K562 (cell line): ENCODE measurements around the gene TTYH2. TPM values are rescaled to one million over a fixed set of nuclear protein-coding genes. Genes with fewer than 3 reads are reported as not detected.

Experiments
- ATAC-seq: fragments of 200-7000 bp; cut with Tn5 transposase; 3 replicates; pipeline ENCODE4 v1.9.1; 2020; ENCODE audit warnings: moderate library complexity
- BruUV-seq: library from RNA; stranded (reverse); fragments of 400-500 nt; replicated peaks from 2 replicates; lab custom pipeline; 2021; lab: Mats Ljungman, UMichigan
- CTCF ChIA-PET: fragments of 300-600 bp; formaldehyde crosslinking; extraction: SDS; loops from one replicate; lab custom pipeline; 2021; ENCODE audit warnings: low intra/inter-chr PET ratio; lab: Yijun Ruan, JAX
- POLR2A ChIA-PET: fragments of 300-600, 350-650 bp; sonication (Branson Sonifier 250); formaldehyde crosslinking; extraction: SDS; loops from one replicate; lab custom pipeline; 2021; ENCODE audit warnings: antibody characterized with exemption, inconsistent platforms; lab: Yijun Ruan, JAX
- DNase-seq, 4 experiments: peaks; one replicate each; pipeline versions ENCODE4 v3.0.0 to v3.0.0-alpha.2; 2011 to 2018; ENCODE audit warnings: low spot score in 3 of 4, mixed read lengths in 3 of 4; ENCODE audit errors: extremely low read depth in 1 of 4
- FAIRE-seq: peaks from 2 replicates; lab custom pipeline; 2011; peaks lifted over from hg19 to GRCh38; lab: Jason Lieb, UNC
- H2AFZ ChIP-seq: 2 replicates; pipeline ENCODE4 v1.6.0; 2011; ENCODE audit warnings: low read depth, low read length, control low read depth, inconsistent platforms
- H3K27ac ChIP-seq: fragments of 200-600 bp; 3 replicates; pipeline ENCODE4 v1.8.0; 2011; ENCODE audit warnings: low read depth, mild to moderate bottlenecking, control low read depth, inconsistent platforms, low read length, moderate library complexity, mixed read lengths; ENCODE audit errors: extremely low read depth
- H3K27me3 ChIP-seq, 2 experiments: fragments of 300-600 bp in 1 of 2; 2 replicates in 1 of 2; 3 replicates in 1 of 2; pipeline versions ENCODE4 v1.6.0 to v1.8.0; 2011; ENCODE audit warnings: inconsistent platforms in 2 of 2, low read length in 2 of 2, mild to moderate bottlenecking in 1 of 2, mixed read lengths in 1 of 2, moderate library complexity in 1 of 2; ENCODE audit not compliant: control insufficient read depth in 2 of 2, insufficient read depth in 2 of 2
- H3K36me3 ChIP-seq: fragments of 300-600 bp; 3 replicates; pipeline ENCODE4 v1.8.0; 2011; ENCODE audit warnings: mild to moderate bottlenecking, low read length, inconsistent platforms; ENCODE audit not compliant: control insufficient read depth, insufficient read depth
- H3K4me1 ChIP-seq, 2 experiments: fragments of 200-600 bp in 1 of 2; replicated peaks in 1 of 2; 2 replicates in 1 of 2; 3 replicates in 1 of 2; pipeline versions ENCODE4 v1.5.1 to v1.8.0; 2011; ENCODE audit warnings: inconsistent platforms in 2 of 2, low read length in 2 of 2, mild to moderate bottlenecking in 1 of 2, mixed read lengths in 1 of 2, moderate library complexity in 1 of 2; ENCODE audit not compliant: control insufficient read depth in 2 of 2, insufficient read depth in 2 of 2
- H3K4me2 ChIP-seq: 2 replicates; pipeline ENCODE4 v1.6.1; 2011; ENCODE audit warnings: low read length, control low read depth, inconsistent platforms, mixed read lengths; ENCODE audit not compliant: insufficient read depth
- H3K4me3 ChIP-seq: fragments of 200-600 bp; sonication (generic), shearing (Covaris generic); 2 replicates; pipeline ENCODE4 v1.5.1; 2016; ENCODE audit warnings: control low read depth, inconsistent platforms
- H3K79me2 ChIP-seq: fragments of 200-600 bp; 3 replicates; pipeline ENCODE4 v1.8.0; 2011; ENCODE audit warnings: low read length, inconsistent platforms; ENCODE audit not compliant: control insufficient read depth, insufficient read depth
- H3K9ac ChIP-seq, 2 experiments: 2 replicates each; pipeline versions ENCODE4 v1.6.0 to v1.6.1; 2011; ENCODE audit warnings: low read depth in 2 of 2, low read length in 2 of 2, control low read depth in 1 of 2, inconsistent platforms in 1 of 2, mild to moderate bottlenecking in 1 of 2, mixed read lengths in 1 of 2; ENCODE audit not compliant: insufficient read depth in 1 of 2
- H3K9me1 ChIP-seq: one replicate; pipeline ENCODE4 v1.6.0; 2011; ENCODE audit warnings: inconsistent platforms, mild to moderate bottlenecking, low read length, moderate library complexity; ENCODE audit not compliant: control insufficient read depth, insufficient read depth
- H3K9me3 ChIP-seq: replicated peaks from 2 replicates; pipeline ENCODE4 v1.5.1; 2011; ENCODE audit warnings: low read depth, low read length, inconsistent platforms; ENCODE audit not compliant: control insufficient read depth, insufficient read depth
- H4K20me1 ChIP-seq: replicated peaks from 2 replicates; pipeline ENCODE4 v1.6.1; 2011; ENCODE audit warnings: low read length, inconsistent platforms, mixed read lengths; ENCODE audit not compliant: control insufficient read depth, insufficient read depth
- GMEB1 ChIP-seq: fragments of 250-450 bp; sonication (Bioruptor Pico); IDR thresholded peaks from 2 replicates; pipeline ENCODE4 v1.4.0; 2020; ENCODE audit warnings: mild to moderate bottlenecking
- MAZ ChIP-seq, 2 experiments: fragments of 450-650 bp in 1 of 2; sonication (generic) in 1 of 2; formaldehyde crosslinking; IDR thresholded peaks in 1 of 2; conservative IDR thresholded peaks in 1 of 2; 2 replicates each; pipeline versions ENCODE4 v1.4.0 to v1.5.0; 2020; ENCODE audit warnings: mild to moderate bottlenecking in 1 of 2, missing genetic modification reagents in 1 of 2
- SMARCE1 ChIP-seq: fragments of 450-650 bp; IDR thresholded peaks from 2 replicates; pipeline ENCODE4 v1.7.1; 2016; ENCODE audit warnings: mild to moderate bottlenecking
- SREBF2 ChIP-seq: sonication (generic); formaldehyde crosslinking; IDR thresholded peaks from 2 replicates; pipeline ENCODE4 v1.4.0; 2020; ENCODE audit warnings: mild to moderate bottlenecking, missing genetic modification reagents
- ZNF263 ChIP-seq: sonication (generic); formaldehyde crosslinking; IDR thresholded peaks from 2 replicates; pipeline ENCODE4 v1.8.0; 2022; ENCODE audit warnings: mild to moderate bottlenecking, missing genetic modification reagents, borderline replicate concordance
- ZNF384 ChIP-seq: IDR thresholded peaks from 2 replicates; pipeline ENCODE4 v1.6.1; 2012; ENCODE audit warnings: low read depth, low read length, improper control_type of control experiment
- WGBS: fragments of 100-300 bp; shearing (Covaris generic); methylation state at CpG from one replicate; pipeline ENCODE4 v1.1.6; 2016; ENCODE audit warnings: low coverage, mixed read lengths; ENCODE audit not compliant: insufficient coverage; ENCODE audit errors: missing lambda C conversion rate; 5-methylcytosine and 5-hydroxymethylcytosine counted together
- in situ Hi-C: fragments of 300-500 bp; cut with MboI; formaldehyde crosslinking; loops from 4 replicates; pipeline ENCODE4 v1.15.0; 2018; ENCODE audit warnings: inconsistent platforms, mixed read lengths
- intact Hi-C: fragments of 100-400 bp; cut with micrococcal nuclease; formaldehyde crosslinking; loops from 2 replicates; pipeline ENCODE4 v1.14.2; 2022
- polyA plus RNA-seq, 8 experiments: library from polyadenylated mRNA; depleted of rRNA in 4 of 8; stranded (reverse) in 5 of 8; unstranded in 3 of 8; fragments of >200 nt; fragmentation: Nextera tagmentation in 2 of 8; fragmentation: Illumina TruSeq in 1 of 8; extraction: Ambion mirVana in 2 of 8; extraction: Trizol in 1 of 8; gene quantifications; 2 replicates each; pipeline versions ENCODE4 v1.2.1 to v1.2.3, GENCODE V29; 2011 to 2014; ENCODE audit warnings: inconsistent platforms in 1 of 8, missing spikeins in 1 of 8
- total RNA-seq, 7 experiments: library from RNA; depleted of rRNA in 6 of 7; stranded (reverse); fragments of >200 nt in 6 of 7; fragmentation: Illumina TruSeq in 2 of 7; extraction: Trizol in 2 of 7; gene quantifications; 2 replicates each; pipeline versions ENCODE4 v1.2.1 to v1.2.3, GENCODE V29; 2011 to 2021; ENCODE audit warnings: low replicate concordance in 1 of 7
- TF ChIP-seq, protein P1 (sequence below): sonication (generic); formaldehyde crosslinking; IDR thresholded peaks from 2 replicates; pipeline ENCODE4 v1.8.1; 2022; ENCODE audit warnings: missing genetic modification reagents

Gene TTYH2
- total and polyA plus RNA-seq, 9 of the 15 experiments (the other 6 are each of a cell fraction or from before 2014, with no cell fraction given) = 0.03 to 2.0 (median 0.91) TPM

DNA sequence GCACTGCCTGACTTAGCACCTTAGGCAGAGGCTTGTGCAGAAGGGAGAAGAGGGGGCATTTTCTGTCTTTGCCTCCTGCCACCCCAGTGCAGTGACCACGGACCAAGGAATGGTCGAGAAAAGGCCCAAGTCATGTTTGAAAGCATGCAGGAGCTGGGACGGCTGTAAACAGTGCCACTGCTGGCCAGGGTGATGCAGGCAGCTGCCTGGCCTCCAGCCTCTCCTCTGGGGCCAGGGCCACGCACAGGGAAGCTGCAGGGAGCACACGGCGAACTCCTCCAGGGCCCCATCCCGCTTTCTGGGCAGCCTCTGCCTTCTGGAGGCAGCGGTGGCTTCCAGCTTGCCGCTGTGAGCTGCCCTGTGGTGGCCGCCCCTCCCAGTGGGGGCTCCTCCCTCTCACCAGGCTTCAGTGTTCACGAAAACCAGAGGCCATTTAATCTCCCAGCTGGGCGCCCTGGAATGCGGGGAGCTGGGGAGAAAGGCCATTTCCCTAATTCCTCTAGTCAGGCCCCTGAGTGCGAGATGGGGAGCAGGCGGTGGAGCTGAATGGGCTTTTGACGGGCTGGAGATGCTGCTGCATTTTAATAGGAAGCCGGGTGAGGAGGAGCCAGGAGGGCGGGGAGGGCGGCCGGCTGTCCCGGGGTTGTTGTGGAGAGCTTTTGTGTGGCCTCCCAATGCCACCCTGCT, 31.9 kb downstream of the TTYH2 start:
- Histone ChIP-seq H3K9ac (no peak overlapping the region), H3K79me2 (no peaks in the 10 kb centered on the region), H3K27me3 (peaks cover 0 to 31% of the 10 kb centered on the region in 2 experiments; a peak in 2 of 5 replicates), H3K4me1 (peaks cover 0 to 23% of the 10 kb centered on the region in 2 experiments; a peak in 2 of 5 replicates), H3K27ac (no peak overlapping the region), H3K9me1 (no peaks in the 10 kb centered on the region), H3K9me3 (no peaks in the 10 kb centered on the region), H4K20me1 (no peaks in the 10 kb centered on the region), H3K4me3 (no peak overlapping the region), H2AFZ (no peak overlapping the region), H3K4me2 (no peak overlapping the region), H3K36me3 (no peaks in the 10 kb centered on the region)
- FAIRE-seq = no peak
- POLR2A ChIA-PET = no interaction called here
- no peak for TF ChIP-seq SMARCE1
- WGBS = 12% methylated on average over 18 of the region's 21 CpGs
- BruUV-seq = no TSS peak
- peak; percentile 39 for ATAC-seq
- intact Hi-C loops = no loop called here
- no peak for DNase-seq
- in situ Hi-C loops = no loop called here
- CTCF ChIA-PET = no interaction called here

DNA sequence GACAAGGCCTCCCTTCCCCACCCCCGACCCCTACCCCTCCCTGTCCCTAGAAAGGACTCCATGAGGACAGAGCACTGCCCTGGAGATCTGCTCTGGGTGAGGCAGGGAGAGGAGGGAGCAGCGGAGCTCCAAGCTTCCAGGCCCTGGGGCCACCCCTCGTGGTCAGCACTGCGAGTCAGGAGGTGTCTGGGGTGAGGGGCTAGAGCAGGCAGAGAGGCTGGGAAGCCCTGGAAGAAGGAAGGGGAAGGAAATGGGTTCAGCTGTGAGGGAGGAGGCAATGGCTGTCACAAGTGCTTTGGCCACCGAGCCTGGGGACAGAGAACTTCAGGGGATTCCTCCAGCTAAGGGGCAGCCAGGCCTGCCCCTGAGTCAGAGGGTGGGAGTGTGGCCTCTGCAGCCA, 32.5 kb downstream of the TTYH2 start:
- Histone ChIP-seq H3K9me1 (no peaks in the 10 kb centered on the region), H3K36me3 (no peaks in the 10 kb centered on the region), H3K27me3 (peaks cover 0 to 37% of the 10 kb centered on the region in 2 experiments; a peak in 2 of 5 replicates), H3K27ac (no peak overlapping the region), H2AFZ (no peak overlapping the region), H3K4me2 (no peak overlapping the region), H3K9ac (no peak overlapping the region), H4K20me1 (no peaks in the 10 kb centered on the region), H3K9me3 (no peaks in the 10 kb centered on the region), H3K4me1 (peaks cover 0 to 24% of the 10 kb centered on the region in 2 experiments; a peak in 2 of 5 replicates), H3K79me2 (no peaks in the 10 kb centered on the region), H3K4me3 (no peak overlapping the region)
- no peak for ATAC-seq
- TF ChIP-seq, protein P1, sequence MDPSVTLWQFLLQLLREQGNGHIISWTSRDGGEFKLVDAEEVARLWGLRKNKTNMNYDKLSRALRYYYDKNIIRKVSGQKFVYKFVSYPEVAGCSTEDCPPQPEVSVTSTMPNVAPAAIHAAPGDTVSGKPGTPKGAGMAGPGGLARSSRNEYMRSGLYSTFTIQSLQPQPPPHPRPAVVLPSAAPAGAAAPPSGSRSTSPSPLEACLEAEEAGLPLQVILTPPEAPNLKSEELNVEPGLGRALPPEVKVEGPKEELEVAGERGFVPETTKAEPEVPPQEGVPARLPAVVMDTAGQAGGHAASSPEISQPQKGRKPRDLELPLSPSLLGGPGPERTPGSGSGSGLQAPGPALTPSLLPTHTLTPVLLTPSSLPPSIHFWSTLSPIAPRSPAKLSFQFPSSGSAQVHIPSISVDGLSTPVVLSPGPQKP (CRISPR knock-in tag) = no peak
- TF ChIP-seq MAZ (CRISPR knock-in tag; conservative IDR thresholded peaks at IDR 0.05 in 1 of 2, IDR thresholded peaks at IDR 0.05 in 1 of 2) = no peak
- TF ChIP-seq ZNF263 (CRISPR knock-in tag) = no peak
- no peak for TF ChIP-seq ZNF384
- no peak for TF ChIP-seq SREBF2 (CRISPR knock-in tag)
- TF ChIP-seq GMEB1 = no peak
- FAIRE-seq = no peak
- no peak for DNase-seq
- intact Hi-C loops (no loop called here), in situ Hi-C loops (no loop called here)
- WGBS = 3% methylated on average over 3 of the region's 5 CpGs
- no TSS peak for BruUV-seq
- CTCF ChIA-PET = no interaction called here
- POLR2A ChIA-PET = interaction anchor here (0.6 kb wide), 1 partner anchor 9 kb away, joined by 3 read pairs; no protein-coding TSS in a partner anchor
